HG02571 (cell line): Measurements from ENCODE around the gene GRIN3A.

Source experiments
- ATAC-seq: cut with Tn5 transposase; IDR thresholded peaks from one replicate; pipeline ENCODE4 v1.9.1; 2021; ENCODE audit warnings: mild to moderate bottlenecking, moderate library complexity; ENCODE audit not compliant: unreplicated experiment

Gene GRIN3A

GRCh38 chr9:101706261-101706798 lies 32.1 kb downstream of the GRIN3A start:
- ATAC-seq: no peak

DNA sequence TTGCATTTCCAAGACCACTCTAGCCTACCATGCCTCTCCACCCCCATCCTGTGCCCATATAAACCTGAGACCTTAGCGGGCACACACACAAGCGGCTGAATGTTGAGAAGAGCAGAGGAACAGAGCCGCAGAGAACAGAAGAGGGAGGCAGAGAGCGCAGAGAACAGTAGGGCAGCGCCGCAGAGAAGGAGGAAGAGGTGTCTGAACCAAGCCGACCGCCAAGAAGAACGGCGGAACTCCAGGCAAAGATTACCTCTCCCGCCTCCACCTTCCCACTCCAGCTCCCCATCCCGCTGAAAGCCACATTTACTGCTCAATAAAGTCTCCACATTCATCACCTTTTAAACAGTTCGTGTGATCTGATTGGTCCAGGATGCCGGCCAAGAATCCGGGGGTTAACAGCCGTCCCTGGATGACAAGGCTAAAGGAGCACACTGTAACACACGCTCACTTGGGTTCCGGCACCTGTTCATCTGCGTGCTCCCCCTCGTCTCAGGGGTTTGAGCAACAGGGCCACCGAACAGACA lies 33.2 kb downstream of the GRIN3A start:
- peak; percentile 59 for ATAC-seq

DNA sequence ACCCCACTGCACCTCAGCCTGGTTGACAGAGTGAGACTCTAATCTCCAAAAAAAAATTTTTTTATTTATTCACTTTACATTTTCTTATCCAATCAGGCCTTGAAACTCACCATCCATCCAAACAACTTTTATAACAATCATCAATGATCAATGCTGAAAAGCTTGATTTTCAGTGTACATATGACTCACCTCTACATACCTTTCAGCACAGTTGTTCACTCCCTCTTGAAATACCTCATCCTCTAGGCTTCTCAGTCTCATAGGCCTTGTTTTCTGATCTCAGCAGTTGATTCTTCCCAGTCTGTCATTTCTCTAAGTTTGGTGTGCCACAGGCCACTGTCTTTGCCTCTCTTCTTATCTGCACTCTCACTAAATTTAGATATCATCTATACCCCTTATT lies 36.2 kb downstream of the GRIN3A start:
- ATAC-seq: no peak

GRCh38 chr9:101693546-101694336 lies 44.7 kb downstream of the GRIN3A start:
- no peak for ATAC-seq

DNA sequence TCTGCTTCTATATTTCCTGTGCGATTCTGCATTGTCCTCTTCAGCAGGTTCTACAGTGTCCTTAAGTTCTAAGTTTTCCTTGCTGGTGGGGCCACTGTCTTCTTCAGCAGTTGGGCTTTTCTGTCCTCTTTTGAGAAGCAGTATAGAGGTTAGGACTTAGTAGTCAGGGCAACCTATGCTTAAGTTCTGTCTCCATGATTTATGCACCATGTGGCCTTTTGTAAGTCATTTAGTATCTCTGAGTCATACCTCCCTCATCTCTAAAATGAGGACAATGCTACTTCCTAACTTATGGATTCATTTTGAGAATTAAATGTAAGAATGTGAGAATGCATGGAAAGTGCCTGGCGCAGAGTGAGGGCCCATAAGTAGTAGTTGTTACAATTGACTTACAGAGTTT lies 46.8 kb downstream of the GRIN3A start:
- ATAC-seq: no peak

DNA sequence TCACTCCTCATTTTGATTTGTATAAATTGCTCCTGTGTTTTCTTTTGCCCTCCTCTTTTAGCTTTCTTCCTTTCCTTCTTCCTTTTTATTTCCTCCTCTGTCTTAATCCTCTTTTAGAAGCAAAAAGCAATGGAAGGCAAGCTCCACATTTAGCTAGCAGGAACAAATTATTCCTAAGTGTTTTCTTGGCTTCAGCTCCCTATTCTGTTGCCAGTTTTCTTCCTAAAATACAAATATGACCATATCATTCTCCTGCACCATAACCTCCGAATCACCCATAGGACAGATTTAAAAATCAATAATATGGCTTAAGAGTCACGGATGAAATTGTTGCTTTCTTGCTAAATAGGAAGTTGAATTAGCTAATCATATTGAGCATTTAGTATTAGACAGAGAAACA lies 49.4 kb downstream of the GRIN3A start:
- ATAC-seq: no peak

- no peak for ATAC-seq
Observed at GRCh38 chr9:101684665-101685064, 53.8 kb downstream of the GRIN3A start.

GRCh38 chr9:101683236-101683635 lies 55.2 kb downstream of the GRIN3A start:
- no peak for ATAC-seq

GRCh38 chr9:101677861-101678260 lies 60.6 kb downstream of the GRIN3A start:
- no peak for ATAC-seq

DNA sequence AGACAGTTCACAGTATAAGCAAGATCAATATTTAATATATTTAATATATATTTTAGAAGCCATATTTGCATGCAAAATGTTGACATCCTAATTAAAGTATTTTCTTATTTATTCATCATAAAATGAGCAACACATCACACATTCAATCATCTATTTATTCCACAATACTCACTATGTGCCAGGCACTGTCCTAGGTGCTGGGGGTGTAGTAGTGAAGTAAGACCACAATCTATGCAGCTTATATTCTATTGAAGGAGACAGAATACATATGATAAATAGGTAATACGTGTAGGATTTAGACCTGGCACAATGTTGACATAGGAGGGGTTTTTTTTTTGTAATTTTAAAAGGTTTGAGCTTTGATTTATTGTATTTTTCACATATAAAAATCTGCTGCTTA lies 63.1 kb downstream of the GRIN3A start:
- ATAC-seq: no peak

DNA sequence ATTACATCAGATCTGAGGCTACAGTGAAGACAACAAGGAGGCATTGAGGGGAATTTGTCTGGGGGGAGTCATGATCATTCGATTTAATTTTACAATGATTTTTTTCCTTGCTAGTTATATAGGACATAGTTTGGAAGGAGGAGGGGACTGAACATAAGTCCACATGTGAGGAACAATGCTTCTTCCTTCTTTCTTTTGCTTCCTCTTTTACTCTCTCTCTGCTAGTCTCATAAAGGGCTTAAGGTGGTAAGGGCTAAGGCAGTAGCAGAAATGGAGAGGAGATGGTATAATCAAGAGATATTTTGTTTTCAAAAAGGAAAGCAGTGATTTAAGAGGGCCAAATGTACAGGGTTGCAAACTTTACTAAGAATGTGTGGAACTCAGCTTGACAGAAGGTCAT lies 64.3 kb downstream of the GRIN3A start:
- ATAC-seq: no peak

- no peak for ATAC-seq
Observed at GRCh38 chr9:101673642-101674041, 64.8 kb downstream of the GRIN3A start.

- no peak for ATAC-seq
Observed at GRCh38 chr9:101671567-101671966, 66.9 kb downstream of the GRIN3A start.

DNA sequence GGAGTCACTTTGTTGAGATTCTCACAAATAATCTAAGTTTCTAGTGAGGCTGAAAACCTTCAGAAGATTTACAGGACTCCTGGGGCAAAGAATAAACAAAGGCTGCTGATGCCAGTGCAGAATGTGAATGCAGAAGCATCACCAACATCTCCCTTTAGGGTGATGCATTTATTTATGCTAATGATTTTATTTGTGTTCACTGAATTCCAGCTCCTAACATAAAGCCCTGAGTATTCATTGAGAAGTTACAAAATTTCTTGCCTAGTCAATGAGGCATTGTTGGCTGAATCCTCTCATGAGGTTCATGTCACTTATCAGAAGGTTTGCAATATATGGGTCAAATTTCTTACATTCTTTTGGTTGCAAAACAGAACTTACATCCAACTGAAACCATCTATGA lies 70.0 kb downstream of the GRIN3A start:
- ATAC-seq: no peak

GRCh38 chr9:101664453-101664852 lies 74.0 kb downstream of the GRIN3A start:
- no peak for ATAC-seq

DNA sequence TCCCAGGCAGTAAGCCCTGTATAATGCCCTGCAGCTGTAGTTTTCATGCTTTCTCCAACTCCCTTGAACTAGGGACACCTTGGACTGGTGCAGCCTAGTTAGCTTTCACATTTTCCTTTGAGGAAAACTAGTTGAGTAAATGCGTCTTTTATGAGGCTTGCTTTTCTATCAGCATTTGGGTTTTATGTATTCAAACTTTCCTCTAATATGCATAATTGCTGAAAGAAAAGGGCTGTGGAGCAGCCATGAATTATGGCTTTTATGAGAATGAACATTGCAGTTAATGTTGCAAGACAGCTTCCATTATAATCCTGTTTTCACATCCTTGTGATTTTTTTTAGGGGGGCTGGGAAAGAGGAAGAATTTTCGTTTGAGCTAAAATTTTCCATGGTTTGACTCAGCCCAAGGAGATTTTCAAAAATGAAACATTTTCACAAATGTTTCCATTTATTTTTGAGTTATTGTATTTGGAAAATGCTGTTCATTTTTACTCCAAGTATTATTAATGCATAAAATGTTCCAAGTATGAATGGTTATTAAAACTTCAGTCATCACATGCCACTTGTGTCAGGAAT lies 85.8 kb downstream of the GRIN3A start:
- no peak for ATAC-seq

GRCh38 chr9:101650142-101650541 lies 88.3 kb downstream of the GRIN3A start:
- ATAC-seq: no peak

- no peak for ATAC-seq
Observed at GRCh38 chr9:101648493-101648892, 90.0 kb downstream of the GRIN3A start.

GRCh38 chr9:101639785-101640665 lies 98.4 kb downstream of the GRIN3A start:
- ATAC-seq: no peak

GRCh38 chr9:101639311-101639710 lies 99.1 kb downstream of the GRIN3A start:
- no peak for ATAC-seq

DNA sequence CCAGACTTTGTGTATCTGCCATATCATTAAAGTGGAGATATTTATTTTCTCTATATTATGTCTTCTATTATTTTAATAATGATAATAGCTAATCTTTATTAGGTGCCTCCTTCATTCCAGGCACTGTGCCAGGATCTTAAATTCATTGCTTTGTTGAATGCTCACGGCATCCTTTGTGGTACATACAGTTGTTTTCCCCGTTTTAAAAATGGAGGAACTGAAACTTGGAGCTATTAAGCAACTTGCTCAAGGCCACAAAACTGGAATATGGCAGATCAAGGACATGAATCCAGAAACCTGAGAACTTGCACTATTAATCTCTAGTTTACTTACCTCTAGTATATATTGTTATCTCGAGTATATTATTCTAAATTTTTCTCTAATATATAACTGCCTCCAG lies 102.2 kb downstream of the GRIN3A start:
- ATAC-seq: no peak
